Measurements from ENCODE around the gene RNF123. TPM values are rescaled to one million over a fixed set of nuclear protein-coding genes. Genes with fewer than 3 reads are reported as not detected.

Gene RNF123
- total RNA-seq, 1 experiment from 2014 or later = 40.6 TPM

DNA sequence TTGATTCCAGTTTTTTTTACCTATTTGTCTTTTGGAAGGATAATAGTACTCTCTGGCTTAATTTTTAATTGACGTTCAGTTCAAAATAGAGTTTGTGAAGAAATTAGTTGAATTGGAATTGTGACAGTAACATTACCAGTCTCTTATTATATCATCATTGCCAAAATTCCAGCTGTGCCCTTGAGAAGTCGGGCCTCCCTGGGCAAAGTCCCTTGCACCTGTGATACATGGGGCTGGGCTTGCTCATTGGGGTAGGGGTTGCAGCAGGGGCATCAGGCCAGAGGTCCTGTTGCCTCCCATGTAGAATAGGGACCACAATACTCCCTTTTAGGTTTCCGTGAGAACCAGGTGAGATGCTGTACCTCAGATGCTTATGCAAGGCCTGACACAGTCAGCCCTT lies 43.1 kb upstream of the RNF123 start:
- no peak overlapping the region for H3K27ac Mint-ChIP-seq
- Histone ChIP-seq H2BK120ac (ENCODE audit: low read depth, low read length, poor library complexity, severe bottlenecking) (no peak overlapping the region), H3K27ac (ENCODE audit: insufficient read length, low read depth, low read length) (no peak overlapping the region), H2BK5ac (ENCODE audit: insufficient read length, low read length) (no peak overlapping the region), H4K8ac (replicated peaks; ENCODE audit: insufficient read length, low read depth, low read length) (no peak overlapping the region), H3K23me2 (ENCODE audit: insufficient read length, low read depth, low read length, poor library complexity, severe bottlenecking) (no peaks in the 10 kb centered on the region), H3K14ac (ENCODE audit: insufficient read depth, low read length) (no peak overlapping the region; the same call in 1 of the 2 replicates), H3K56ac (ENCODE audit: insufficient read length, low read depth, low read length) (no peak overlapping the region), H2BK12ac (ENCODE audit: insufficient read length, low read depth, low read length) (no peak overlapping the region), H3T11ph (ENCODE audit: low read length) (no peak overlapping the region), H4K5ac (ENCODE audit: insufficient read length, low read depth, low read length) (no peak overlapping the region), H3K18ac (ENCODE audit: insufficient read length, low read depth, low read length) (no peak overlapping the region), H3K9me3 (ENCODE audit: control insufficient read depth, low read depth, low read length) (no peaks in the 10 kb centered on the region), H3K9ac (ENCODE audit: extremely low read depth, insufficient read length, low read length) (no peak overlapping the region), H2AFZ (ENCODE audit: low read length) (no peak overlapping the region), H2AK5ac (ENCODE audit: insufficient read length, low read length) (no peak overlapping the region), H3K23ac (ENCODE audit: insufficient read length, low read depth, low read length) (no peak overlapping the region), H3K4ac (ENCODE audit: low read depth, low read length) (no peak overlapping the region), H3K27me3 (ENCODE audit: insufficient read depth, low read length) (no peaks in the 10 kb centered on the region), H3K4me2 (ENCODE audit: insufficient read depth, insufficient read length, low read length) (no peak overlapping the region), H3K4me1 (ENCODE audit: insufficient read depth, low read length) (no peaks in the 10 kb centered on the region), H2BK15ac (ENCODE audit: low read depth, low read length) (no peak overlapping the region), H3K79me1 (ENCODE audit: insufficient read depth, low read depth, low read length, poor library complexity, severe bottlenecking) (no peaks in the 10 kb centered on the region), H4K20me1 (ENCODE audit: control insufficient read depth, insufficient read depth, insufficient read length) (no peaks in the 10 kb centered on the region), H3K79me2 (ENCODE audit: insufficient read depth, low read length) (no peaks in the 10 kb centered on the region), H2BK20ac (ENCODE audit: low read depth, low read length, poor library complexity, severe bottlenecking) (no peak overlapping the region), H4K91ac (ENCODE audit: insufficient read length, low read depth, low read length) (no peak overlapping the region)
- no peak overlapping the region for H3K4me3 Mint-ChIP-seq
- H3K36me3 Mint-ChIP-seq (ENCODE audit: insufficient read depth in 1 of 3, low read depth in 3 of 3) = no peaks in the 10 kb centered on the region
- TF ChIP-seq, protein P1, sequence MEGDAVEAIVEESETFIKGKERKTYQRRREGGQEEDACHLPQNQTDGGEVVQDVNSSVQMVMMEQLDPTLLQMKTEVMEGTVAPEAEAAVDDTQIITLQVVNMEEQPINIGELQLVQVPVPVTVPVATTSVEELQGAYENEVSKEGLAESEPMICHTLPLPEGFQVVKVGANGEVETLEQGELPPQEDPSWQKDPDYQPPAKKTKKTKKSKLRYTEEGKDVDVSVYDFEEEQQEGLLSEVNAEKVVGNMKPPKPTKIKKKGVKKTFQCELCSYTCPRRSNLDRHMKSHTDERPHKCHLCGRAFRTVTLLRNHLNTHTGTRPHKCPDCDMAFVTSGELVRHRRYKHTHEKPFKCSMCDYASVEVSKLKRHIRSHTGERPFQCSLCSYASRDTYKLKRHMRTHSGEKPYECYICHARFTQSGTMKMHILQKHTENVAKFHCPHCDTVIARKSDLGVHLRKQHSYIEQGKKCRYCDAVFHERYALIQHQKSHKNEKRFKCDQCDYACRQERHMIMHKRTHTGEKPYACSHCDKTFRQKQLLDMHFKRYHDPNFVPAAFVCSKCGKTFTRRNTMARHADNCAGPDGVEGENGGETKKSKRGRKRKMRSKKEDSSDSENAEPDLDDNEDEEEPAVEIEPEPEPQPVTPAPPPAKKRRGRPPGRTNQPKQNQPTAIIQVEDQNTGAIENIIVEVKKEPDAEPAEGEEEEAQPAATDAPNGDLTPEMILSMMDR (conservative IDR thresholded peaks at IDR 0.05) = no peak
- WGBS (ENCODE audit: extremely low coverage, insufficient read length, low lambda C conversion rate) = no CpG with 5 or more reads among the region's 3 CpGs
- no peak for DNase-seq
- H3K4me1 Mint-ChIP-seq = no peaks in the 10 kb centered on the region
- H3K27me3 Mint-ChIP-seq (ENCODE audit: low read depth) = no peaks in the 10 kb centered on the region
- no peaks in the 10 kb centered on the region for H3K9me3 Mint-ChIP-seq

All from H9 (cell line).